Upper lobe of right lung (tissue), 1 donor: ENCODE data around the gene BEX3. TPM values are rescaled to one million over a fixed set of nuclear protein-coding genes. Genes with fewer than 3 reads are reported as not detected.

Source experiments
- ATAC-seq: fragments of 200-7000 bp; cut with Tn5 transposase; one replicate; pipeline ENCODE4 v1.9.1; 2020; ENCODE audit warnings: mild to moderate bottlenecking, moderate library complexity
- DNase-seq: peaks from one replicate; pipeline ENCODE4 v3.0.0-alpha.2; 2020
- H3K27ac ChIP-seq: fragments of 200-600 bp; one replicate; pipeline ENCODE4 v1.8.0; 2022
- H3K27me3 ChIP-seq: fragments of 200-600 bp; one replicate; pipeline ENCODE4 v1.8.0; 2022; ENCODE audit warnings: mild to moderate bottlenecking
- H3K36me3 ChIP-seq: fragments of 200-600 bp; one replicate; pipeline ENCODE4 v1.8.0; 2022
- H3K4me1 ChIP-seq: fragments of 200-600 bp; one replicate; pipeline ENCODE4 v1.8.0; 2022
- H3K4me3 ChIP-seq: fragments of 200-600 bp; one replicate; pipeline ENCODE4 v1.8.0; 2022; ENCODE audit warnings: mild to moderate bottlenecking
- H3K9me3 ChIP-seq: fragments of 200-600 bp; one replicate; pipeline ENCODE4 v1.8.0; 2022
- intact Hi-C: fragments of 100-400 bp; cut with DNase I; formaldehyde crosslinking; loops from one replicate; pipeline ENCODE4 v1.11.0; 2022
- total RNA-seq: library from RNA; stranded (reverse); fragmentation: NEBNext Ultra II Directional; extraction: Animal tissue kit (Norgen Biotek cat#: 25700); gene quantifications from one replicate; pipeline ENCODE4 v1.2.1, GENCODE V29; 2021
- TF ChIP-seq, protein P1 (sequence below): fragments of 200-600 bp; IDR thresholded peaks from one replicate; pipeline ENCODE4 v1.8.0; 2022; ENCODE audit warnings: antibody characterized with exemption
- donor health status: DM: no; HTN: yes; CAD: no; lungs with severe emphysema.

The BEX3 gene
- total RNA-seq, 1 donor from 2014 or later: 124 TPM

DNA sequence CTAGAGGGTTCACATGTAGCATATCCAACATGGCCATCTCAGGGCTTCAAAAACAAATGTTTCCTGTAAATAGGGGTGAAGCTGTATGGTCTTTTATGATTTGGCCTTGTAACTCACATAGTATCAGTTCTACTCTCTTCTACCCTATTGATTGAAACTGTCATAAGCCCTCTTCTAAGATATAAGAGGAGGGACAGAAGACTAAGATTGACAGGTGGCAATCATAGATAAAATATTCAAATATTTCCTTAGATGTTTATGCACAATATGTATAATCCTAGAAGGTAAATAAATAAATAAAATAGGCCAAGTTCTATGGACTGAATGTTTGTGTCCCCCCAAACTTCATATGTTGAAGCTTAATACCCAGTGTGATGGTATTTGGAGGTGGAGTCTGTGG is 6.9 kb upstream of the BEX3 start:
- Histone ChIP-seq H3K36me3 (no peaks in the 10 kb centered on the region), H3K4me1 (no peaks in the 10 kb centered on the region), H3K27me3 (no peaks in the 10 kb centered on the region), H3K9me3 (no peaks in the 10 kb centered on the region), H3K4me3 (no peak overlapping the region), H3K27ac (no peak overlapping the region)
- no peak for DNase-seq
- intact Hi-C loops: no loop called here
- TF ChIP-seq, protein P1, sequence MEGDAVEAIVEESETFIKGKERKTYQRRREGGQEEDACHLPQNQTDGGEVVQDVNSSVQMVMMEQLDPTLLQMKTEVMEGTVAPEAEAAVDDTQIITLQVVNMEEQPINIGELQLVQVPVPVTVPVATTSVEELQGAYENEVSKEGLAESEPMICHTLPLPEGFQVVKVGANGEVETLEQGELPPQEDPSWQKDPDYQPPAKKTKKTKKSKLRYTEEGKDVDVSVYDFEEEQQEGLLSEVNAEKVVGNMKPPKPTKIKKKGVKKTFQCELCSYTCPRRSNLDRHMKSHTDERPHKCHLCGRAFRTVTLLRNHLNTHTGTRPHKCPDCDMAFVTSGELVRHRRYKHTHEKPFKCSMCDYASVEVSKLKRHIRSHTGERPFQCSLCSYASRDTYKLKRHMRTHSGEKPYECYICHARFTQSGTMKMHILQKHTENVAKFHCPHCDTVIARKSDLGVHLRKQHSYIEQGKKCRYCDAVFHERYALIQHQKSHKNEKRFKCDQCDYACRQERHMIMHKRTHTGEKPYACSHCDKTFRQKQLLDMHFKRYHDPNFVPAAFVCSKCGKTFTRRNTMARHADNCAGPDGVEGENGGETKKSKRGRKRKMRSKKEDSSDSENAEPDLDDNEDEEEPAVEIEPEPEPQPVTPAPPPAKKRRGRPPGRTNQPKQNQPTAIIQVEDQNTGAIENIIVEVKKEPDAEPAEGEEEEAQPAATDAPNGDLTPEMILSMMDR: no peak
- ATAC-seq: no peak

DNA sequence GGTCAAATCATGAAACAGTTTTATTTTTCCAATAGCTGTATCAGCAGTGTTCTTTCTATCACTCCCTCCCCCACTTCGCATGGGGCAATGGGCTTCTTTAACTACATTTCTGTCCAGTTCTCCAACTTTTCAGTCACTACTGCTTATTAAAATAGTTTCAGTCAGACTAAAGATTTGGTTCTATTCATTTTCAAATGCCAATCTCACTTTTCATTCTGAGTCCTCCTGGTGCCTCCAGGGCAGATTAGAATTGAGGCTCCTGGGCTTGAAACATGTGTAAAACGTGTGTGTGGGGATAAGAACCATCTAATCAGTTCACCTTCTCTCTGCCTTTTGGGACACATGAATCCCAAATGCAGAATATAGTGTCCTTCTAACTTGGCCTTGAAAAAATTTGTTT is 3.5 kb upstream of the BEX3 start:
- Histone ChIP-seq H3K4me1 (no peaks in the 10 kb centered on the region), H3K36me3 (no peaks in the 10 kb centered on the region), H3K9me3 (no peaks in the 10 kb centered on the region), H3K4me3 (no peak overlapping the region), H3K27me3 (no peaks in the 10 kb centered on the region), H3K27ac (no peak overlapping the region)
- ATAC-seq (no peak), DNase-seq (no peak)
- TF ChIP-seq, protein P1: no peak
- intact Hi-C loops: no loop called here

DNA sequence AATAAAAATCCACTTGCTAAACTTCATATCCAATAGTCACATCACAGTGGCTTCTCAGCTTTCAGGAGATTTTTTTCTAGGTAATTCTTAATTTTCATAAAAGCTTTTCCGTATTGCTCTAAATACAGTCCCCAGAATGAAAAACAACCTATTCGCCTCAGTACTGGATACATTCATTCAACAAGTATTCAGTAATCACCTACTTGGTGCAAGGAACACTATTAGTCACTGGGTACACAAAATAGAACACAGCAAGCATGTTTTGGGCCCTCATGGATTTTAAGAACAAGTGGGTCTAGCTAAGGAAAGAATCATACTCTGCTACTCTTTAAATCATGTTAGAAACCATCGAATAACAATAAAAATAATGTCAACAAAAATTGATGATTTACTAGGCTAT is 2.8 kb upstream of the BEX3 start:
- H3K9me3 ChIP-seq: no peaks in the 10 kb centered on the region
- no peaks in the 10 kb centered on the region for H3K4me1 ChIP-seq
- H3K27ac ChIP-seq: no peak overlapping the region
- ATAC-seq: no peak
- intact Hi-C loops: no loop called here
- TF ChIP-seq, protein P1: no peak
- no peaks in the 10 kb centered on the region for H3K27me3 ChIP-seq
- H3K36me3 ChIP-seq: no peaks in the 10 kb centered on the region
- no peak for DNase-seq
- H3K4me3 ChIP-seq: no peak overlapping the region

DNA sequence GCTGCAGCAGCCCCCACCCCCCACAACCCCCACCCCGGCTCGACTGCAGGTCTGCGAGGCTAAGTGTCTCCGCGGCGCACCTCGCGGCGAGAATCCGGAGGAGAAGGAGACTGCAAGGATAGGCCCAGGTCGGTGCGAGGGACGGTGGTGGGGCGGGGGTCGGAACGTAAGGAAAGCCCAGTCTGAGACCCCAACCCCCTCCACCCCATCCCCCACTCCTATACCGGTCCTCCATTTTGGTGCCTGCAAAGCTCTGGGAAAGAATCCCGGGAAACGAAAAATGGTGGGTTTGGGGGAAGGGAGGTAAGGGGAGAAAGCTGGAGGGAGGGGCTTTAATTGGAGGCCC is 614 bp downstream of the BEX3 start:
- no peaks in the 10 kb centered on the region for H3K36me3 ChIP-seq
- peak overlapping the region; percentile 79 for H3K27ac ChIP-seq
- intact Hi-C loops: no loop called here
- peak overlapping the region; percentile 66 for H3K4me3 ChIP-seq
- DNase-seq (no peak), ATAC-seq (peak; percentile 63)
- H3K4me1 ChIP-seq: no peaks in the 10 kb centered on the region
- TF ChIP-seq, protein P1: no peak
- H3K9me3 ChIP-seq: no peaks in the 10 kb centered on the region
- no peaks in the 10 kb centered on the region for H3K27me3 ChIP-seq

DNA sequence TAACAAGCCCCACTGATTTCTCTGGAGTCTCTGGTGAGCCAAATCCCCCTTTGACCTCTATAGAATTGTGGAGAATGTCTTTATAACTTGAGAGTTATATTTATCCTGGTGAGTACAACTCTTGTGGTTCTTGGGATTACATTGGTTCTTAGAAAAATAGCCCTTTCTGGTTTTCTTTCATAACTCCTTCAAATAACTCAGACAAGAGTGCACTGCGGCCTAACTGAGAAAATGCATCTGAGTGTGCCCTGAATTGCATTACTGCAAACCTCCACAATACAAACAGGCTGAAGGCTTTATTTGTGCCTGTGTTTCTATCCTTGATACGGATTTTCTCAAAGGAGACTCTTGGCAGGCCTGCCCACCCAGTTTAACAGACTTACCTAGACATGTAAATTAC is 2.7 kb downstream of the BEX3 start:
- intact Hi-C loops: no loop called here
- TF ChIP-seq, protein P1: no peak
- no peaks in the 10 kb centered on the region for H3K36me3 ChIP-seq

DNA sequence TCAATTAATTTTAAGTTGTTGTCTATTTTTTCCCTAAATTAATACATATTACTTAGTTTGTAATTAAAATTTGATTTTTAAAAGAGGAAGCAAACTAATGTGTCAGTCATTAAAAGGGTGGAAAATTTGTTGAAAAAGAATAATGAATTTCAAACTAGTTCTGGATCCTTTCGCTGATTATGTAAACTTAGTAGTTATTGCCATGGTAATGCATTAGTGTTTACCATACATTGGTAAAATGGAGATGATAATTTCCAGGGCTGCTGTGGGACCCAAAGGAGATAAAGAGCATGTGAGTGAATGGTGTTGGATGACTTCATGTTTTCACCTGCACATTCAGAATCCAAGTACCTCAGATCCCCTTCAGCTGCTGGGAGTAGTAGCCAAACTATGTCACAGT is 6.5 kb downstream of the BEX3 start:
- H3K27ac ChIP-seq: no peak overlapping the region
- no peaks in the 10 kb centered on the region for H3K9me3 ChIP-seq
- H3K27me3 ChIP-seq: no peaks in the 10 kb centered on the region
- ATAC-seq (no peak), DNase-seq (no peak)
- H3K4me1 ChIP-seq: no peaks in the 10 kb centered on the region
- intact Hi-C loops: no loop called here
- no peaks in the 10 kb centered on the region for H3K36me3 ChIP-seq
- no peak overlapping the region for H3K4me3 ChIP-seq
- TF ChIP-seq, protein P1: no peak

More for the DNA sequence above, 2.7 kb downstream of the BEX3 start:
- H3K27me3 ChIP-seq: no peaks in the 10 kb centered on the region
- H3K4me3 ChIP-seq: no peak overlapping the region
- ATAC-seq (no peak), DNase-seq (no peak)
- H3K9me3 ChIP-seq: no peaks in the 10 kb centered on the region
- no peaks in the 10 kb centered on the region for H3K4me1 ChIP-seq
- H3K27ac ChIP-seq: no peak overlapping the region
